DMS53 (cell line): Measurements from ENCODE around the gene ANKLE1.

Source experiments
- DNase-seq: peaks from one replicate; lab custom pipeline; 2025; lab: John Stamatoyannopoulos, UW

ANKLE1 gene

DNA sequence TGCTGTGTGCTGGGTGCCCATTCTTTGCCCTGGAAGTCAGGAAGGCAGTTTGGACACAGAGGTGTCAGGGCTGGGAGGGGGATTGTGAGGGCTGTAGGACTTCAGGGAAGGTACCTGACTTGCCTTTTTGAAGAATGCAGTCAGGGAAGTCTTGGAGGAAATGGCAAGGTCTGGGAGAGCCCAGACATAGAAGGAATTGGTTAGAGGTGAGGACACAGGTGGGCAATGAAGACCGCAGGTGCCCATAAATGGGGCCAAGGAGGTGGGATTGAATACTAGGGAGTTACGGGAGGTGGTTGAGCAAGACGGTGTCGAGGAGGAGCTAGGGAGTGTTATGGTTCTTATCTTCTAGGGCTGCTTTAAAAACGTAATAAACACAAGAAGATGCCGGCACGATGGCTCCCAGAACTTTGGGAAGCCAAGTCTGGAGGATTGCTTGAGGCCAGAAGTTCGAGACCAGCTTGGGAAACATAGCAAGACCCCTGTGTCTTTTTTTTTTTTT is 26.2 kb downstream of the ANKLE1 start:
- DNase-seq, result no peak

- DNase-seq, result peak; percentile 99
Observed at GRCh38 chr19:17309198-17309964, 27.7 kb downstream of the ANKLE1 start, which contains the start of gene DDA1. DDA1 (plus strand) TSS chr19:17309563; CDS start chr19:17309655, 92 bp downstream.

GRCh38 chr19:17309965-17310461 is 28.3 kb downstream of the ANKLE1 start:
- peak; percentile 29 for DNase-seq

DNA sequence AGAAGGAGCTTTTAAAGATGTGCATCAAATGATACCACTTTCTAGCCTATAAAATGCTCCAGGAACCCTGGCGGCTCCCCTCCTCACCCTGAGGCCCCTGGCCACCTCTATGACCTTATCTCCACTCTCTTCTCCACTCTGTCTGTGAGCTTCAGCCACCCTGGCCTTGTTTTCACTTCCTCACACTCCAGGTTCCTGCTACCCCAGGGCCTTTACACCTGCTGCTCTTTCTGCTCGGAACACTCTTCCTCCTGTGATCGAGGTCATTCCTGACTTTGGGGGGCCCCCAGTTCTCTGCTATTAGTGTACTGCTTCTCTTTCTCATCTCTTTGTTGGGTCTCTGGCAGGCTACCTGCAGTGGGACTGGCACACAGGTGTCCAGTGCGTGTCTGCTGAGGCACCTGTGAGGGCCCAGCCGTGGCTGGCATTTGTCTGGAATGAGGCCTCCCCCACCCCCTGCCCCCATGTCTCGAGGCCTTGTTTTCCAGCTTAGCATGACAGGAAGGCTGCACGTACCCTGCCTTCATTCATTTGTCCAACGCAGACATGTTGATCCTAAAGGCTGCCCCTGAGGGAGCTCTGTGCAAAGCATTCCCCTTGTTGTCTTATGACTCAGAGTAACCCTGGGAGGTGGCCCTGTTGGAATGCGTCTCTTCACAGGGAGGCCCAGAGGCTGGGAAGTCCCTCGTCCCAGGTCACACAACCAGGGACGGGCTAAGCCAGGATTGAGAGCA is 29.9 kb downstream of the ANKLE1 start:
- DNase-seq, result no peak

GRCh38 chr19:17312189-17313113 is 30.8 kb downstream of the ANKLE1 start:
- DNase-seq, result no peak

DNA sequence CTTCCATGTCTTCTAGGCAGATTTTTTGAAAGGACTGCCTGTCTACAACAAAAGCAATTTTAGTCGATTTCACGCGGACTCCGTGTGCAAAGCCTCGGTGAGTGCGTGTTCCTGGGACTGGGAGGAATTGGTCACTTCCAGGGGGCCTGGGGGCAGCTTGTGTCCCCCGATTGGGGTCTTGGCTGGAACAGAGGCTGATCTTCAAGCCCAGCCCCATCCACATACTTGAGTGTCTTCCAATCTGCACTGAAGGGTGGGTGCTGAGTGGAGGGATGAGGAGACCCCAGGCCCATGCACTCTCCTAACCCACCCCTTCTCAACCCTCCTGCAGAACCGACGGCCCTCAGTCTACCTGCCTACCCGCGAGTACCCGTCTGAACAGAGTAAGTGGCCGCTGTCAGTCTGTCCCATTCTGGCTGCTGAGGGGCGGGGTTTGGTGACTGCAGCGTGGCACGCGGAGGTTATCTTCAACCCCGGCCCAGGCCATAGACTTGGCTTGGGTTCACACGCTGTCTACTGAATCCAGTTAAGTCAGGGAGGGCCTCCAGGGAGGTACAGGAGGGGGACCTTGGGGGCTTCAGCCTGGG is 32.4 kb downstream of the ANKLE1 start:
- DNase-seq, result no peak

DNA sequence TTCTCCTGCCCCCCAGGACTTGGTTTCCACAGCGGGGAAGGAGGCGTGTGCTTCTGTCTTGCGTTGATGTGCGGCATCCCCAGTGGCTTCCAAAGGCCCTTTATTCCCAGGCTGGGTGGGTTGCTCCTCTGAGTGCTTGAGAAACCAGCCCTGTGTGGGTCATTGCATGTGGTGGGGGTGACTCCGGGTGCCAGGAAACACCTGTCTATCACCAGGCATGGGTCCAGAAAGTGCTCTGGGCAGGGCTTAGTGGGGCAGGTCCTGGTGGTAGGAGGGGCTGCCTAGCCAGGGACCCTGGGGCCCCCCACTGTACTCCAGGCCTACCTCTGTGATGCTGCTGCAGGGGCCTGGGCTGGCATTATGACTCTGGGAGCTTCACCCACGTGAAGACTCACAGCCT is 37.3 kb downstream of the ANKLE1 start:
- no peak for DNase-seq

- no peak for DNase-seq
Observed at GRCh38 chr19:17319473-17320238, 38.0 kb downstream of the ANKLE1 start.

DNA sequence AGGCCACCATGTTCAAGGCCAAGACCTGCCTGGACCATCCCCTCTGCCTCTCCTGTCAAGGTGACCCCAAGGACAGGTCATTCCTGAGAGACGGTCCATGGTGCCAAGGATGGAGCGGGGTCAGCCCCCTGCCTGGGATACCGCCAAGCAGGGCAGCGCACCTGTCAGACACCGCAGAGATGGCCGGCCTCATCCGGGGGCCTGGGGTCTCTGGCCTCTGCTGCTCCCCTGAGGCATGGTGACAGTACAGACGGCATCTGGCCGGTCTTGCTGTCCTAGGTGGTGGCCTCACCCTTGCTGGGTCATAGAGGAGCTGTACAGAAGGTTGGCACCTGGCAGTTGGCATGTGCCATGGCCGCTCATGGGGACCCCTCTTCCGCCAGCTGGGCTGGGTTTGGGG is 38.7 kb downstream of the ANKLE1 start:
- DNase-seq, result no peak

- DNase-seq, result peak; percentile 69
Observed at GRCh38 chr19:17321655-17322489, 40.2 kb downstream of the ANKLE1 start.

GRCh38 chr19:17322854-17323253 is 41.2 kb downstream of the ANKLE1 start:
- no peak for DNase-seq

GRCh38 chr19:17323300-17323963 is 41.7 kb downstream of the ANKLE1 start:
- no peak for DNase-seq

DNA sequence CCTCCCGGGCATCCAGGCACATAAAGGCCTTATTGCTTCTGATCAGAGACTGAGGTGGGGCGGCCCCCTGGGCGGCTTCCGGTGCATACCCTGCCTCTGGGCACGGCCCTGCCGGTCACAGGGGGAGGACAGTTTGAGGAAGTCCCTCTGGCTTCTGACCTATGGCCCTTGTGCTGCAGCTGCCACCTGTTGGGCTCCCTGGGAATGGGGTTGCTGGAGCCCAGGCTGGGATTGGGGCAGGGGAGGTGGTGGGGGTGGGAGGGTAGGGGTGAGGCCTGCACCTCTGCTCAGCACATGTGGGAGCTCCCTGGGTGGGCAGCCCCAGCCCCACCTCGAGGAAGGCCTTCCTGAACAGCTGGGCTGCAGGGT is 42.2 kb downstream of the ANKLE1 start:
- no peak for DNase-seq

DNA sequence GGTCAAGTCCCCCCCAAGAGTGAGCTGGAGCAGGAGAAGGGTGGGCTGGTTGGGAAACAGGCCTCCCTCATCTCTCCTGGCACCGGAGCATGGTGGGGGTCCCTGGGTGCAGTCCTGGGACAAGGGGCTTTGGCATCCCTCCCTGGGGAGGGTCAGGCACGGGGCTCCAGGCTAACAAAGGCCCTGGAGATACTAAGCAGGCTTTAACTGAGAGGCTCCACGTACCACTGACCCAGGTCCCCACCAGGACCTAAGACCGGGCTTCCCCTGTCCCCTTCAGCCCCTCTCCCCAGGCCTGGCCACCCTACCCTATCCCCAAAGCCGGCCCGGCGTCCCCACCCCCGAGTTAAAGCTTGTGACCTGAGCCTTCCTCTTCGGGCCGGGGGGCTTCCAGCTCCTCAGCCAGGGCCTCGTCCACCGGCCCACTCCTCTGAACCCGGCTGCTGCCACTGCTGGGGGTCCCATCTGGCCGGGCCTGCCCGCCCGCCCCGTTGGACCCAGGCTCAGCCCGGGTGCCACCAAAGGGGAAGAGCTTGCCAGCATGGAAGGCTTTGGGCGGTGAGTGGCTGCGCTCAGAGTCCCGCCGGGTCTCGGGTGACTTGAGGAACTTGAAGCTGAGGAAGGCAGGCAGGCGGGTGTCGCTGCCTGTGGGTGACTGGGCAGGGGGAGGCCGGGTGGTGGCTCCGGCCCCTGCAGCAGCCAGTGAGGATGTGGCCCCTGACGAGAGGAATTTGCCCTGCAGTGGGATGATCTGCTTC is 42.8 kb downstream of the ANKLE1 start:
- no peak for DNase-seq

GRCh38 chr19:17325133-17325532 is 43.4 kb downstream of the ANKLE1 start:
- no peak for DNase-seq

DNA sequence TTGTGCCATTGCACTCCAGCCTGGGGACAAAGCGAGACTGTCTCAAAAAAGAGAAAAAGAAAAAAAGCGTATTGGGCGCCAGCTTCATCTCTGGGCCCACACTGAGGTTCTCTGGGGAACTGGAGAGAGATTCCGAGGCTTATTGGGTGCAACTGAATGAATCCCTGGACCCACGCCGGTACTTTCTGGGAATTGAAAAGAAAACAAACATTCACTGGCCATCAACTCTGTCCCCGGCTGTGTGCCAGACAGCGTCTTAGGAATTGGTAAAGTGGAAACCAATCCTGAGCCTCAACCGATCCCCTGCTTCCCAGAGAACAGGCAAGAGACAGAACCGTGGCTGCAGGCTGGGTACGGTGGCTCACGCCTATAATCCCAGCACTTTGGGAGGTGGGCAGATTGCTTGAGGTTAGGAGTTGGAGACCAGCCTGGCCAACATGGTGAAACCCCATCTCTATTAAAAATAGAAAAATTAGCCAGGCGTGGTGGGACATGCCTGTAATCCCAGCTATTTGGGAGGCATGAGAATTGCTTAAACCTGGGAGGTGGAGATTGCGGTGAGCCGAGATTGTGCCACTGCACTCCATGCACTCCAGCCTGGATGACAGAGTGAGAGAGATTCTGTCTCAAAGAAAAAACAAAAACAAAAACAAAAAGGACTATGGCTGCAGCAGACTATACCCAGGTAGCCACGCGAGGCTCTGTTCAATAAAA is 44.3 kb downstream of the ANKLE1 start:
- no peak for DNase-seq

GRCh38 chr19:17326595-17326966 is 44.9 kb downstream of the ANKLE1 start:
- no peak for DNase-seq

DNA sequence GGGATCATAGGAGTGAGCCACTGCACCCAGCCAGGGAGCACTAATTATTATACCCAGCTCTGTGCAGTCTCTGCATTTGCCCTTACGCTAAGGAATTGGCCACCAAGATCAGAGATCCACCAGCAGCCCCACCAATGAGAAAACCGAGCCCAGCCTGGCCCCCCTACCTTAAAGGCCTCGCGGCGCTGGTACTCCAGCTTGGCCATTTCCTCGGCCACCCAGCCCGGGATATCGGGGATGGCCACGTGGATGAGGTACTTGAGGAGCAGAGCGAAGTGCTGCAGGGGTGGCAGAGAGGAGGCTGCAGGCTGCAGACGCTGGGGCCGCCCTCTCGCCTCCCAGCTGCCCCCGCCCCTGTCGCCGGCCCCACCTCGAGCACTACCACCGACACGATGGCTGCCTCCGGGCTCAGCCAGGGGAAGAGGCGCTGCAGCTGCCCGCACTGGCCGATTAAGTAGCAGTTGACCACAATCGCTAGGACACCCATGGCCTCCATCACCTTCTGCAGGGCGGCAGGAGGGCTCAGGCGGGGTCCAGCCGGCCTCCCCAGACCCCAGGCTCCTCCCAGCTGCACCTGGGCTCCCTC is 45.5 kb downstream of the ANKLE1 start:
- peak; percentile 69 for DNase-seq
